H1 (cell line): ENCODE data around the gene ACMSD.

Experiments used
- CEBPB ChIP-seq: IDR thresholded peaks from 2 replicates; pipeline ENCODE4 v1.6.1; 2012; ENCODE audit warnings: low read depth, low read length
- USF2 ChIP-seq: IDR thresholded peaks from 2 replicates; pipeline ENCODE4 v1.6.1; 2011; ENCODE audit warnings: low read length, improper control_type of control experiment

- TF ChIP-seq USF2, result no peak
- no peak for TF ChIP-seq CEBPB
Measured at GRCh38 chr2:134819334-134819733, 19.1 kb upstream of the ACMSD start.
